HG03175 (cell line): ENCODE measurements around the gene GH2.

Experiments
- ATAC-seq: cut with Tn5 transposase; IDR thresholded peaks from one replicate; pipeline ENCODE4 v1.9.1; 2021; ENCODE audit warnings: mild to moderate bottlenecking, moderate library complexity; ENCODE audit not compliant: unreplicated experiment

The GH2 gene

GRCh38 chr17:63842540-63843386, 39.0 kb downstream of the GH2 start, which contains the start of gene SMARCD2:
Gene SMARCD2, minus strand, starts transcription at chr17:63842685. Its CDS starts 11 bp downstream, at chr17:63842674.
- ATAC-seq: peak; percentile 73

- peak; percentile 24 for ATAC-seq
Measured at GRCh38 chr17:63842173-63842539, 39.6 kb downstream of the GH2 start.

GRCh38 chr17:63841350-63842172, 40.2 kb downstream of the GH2 start:
- ATAC-seq: no peak

- no peak for ATAC-seq
Measured at GRCh38 chr17:63840591-63841349, 41.0 kb downstream of the GH2 start.

- no peak for ATAC-seq
Measured at GRCh38 chr17:63838631-63839171, 43.0 kb downstream of the GH2 start.

GRCh38 chr17:63837962-63838600, 43.7 kb downstream of the GH2 start:
- no peak for ATAC-seq

- ATAC-seq: no peak
Measured at GRCh38 chr17:63837480-63837879, 44.3 kb downstream of the GH2 start.

- ATAC-seq: no peak
Measured at GRCh38 chr17:63836811-63837210, 44.9 kb downstream of the GH2 start.

- no peak for ATAC-seq
Measured at GRCh38 chr17:63835167-63835720, 46.5 kb downstream of the GH2 start.

- ATAC-seq: no peak
Measured at GRCh38 chr17:63834431-63835166, 47.1 kb downstream of the GH2 start.

GRCh38 chr17:63833741-63834373, 47.9 kb downstream of the GH2 start:
- no peak for ATAC-seq

GRCh38 chr17:63833026-63833740, 48.6 kb downstream of the GH2 start:
- ATAC-seq: no peak

GRCh38 chr17:63832455-63832854, 49.3 kb downstream of the GH2 start:
- ATAC-seq: no peak

GRCh38 chr17:63832014-63832413, 49.7 kb downstream of the GH2 start:
- no peak for ATAC-seq

- ATAC-seq: no peak
Measured at GRCh38 chr17:63831505-63831904, 50.2 kb downstream of the GH2 start.

GRCh38 chr17:63830904-63831491, 50.7 kb downstream of the GH2 start:
- ATAC-seq: no peak

GRCh38 chr17:63830278-63830677, 51.5 kb downstream of the GH2 start:
- no peak for ATAC-seq
